Stimulated activated CD8-positive, alpha-beta memory T cell treated with anti-CD3 and anti-CD28 coated beads, Interleukin-7, amount 100 ng/mL, for 48 hours (primary cell): ENCODE results near the gene FOXD1.
"Not testable (repeated sequence)": the region's sequence is repeated elsewhere in the genome, so short reads cannot be mapped to it uniquely, and the experiment has no call there.

Source experiments
- DNase-seq, 2 donors: peaks; one replicate each; pipeline ENCODE4 v3.0.0-alpha.2; 2020; ENCODE audit warnings: low read depth in 1 of 2; ENCODE audit errors: extremely low read depth in 1 of 2

FOXD1 gene

GRCh38 chr5:73418244-73418691 is 30.3 kb downstream of the FOXD1 start:
- DNase-seq: no peak

GRCh38 chr5:73417303-73418034 is 31.1 kb downstream of the FOXD1 start:
- no peak for DNase-seq

GRCh38 chr5:73415617-73416016 is 33.0 kb downstream of the FOXD1 start:
- no peak for DNase-seq

- no peak for DNase-seq
These were observed 33.4 kb downstream of the FOXD1 start for GRCh38 chr5:73415171-73415570.

- no peak for DNase-seq
These were observed 36.0 kb downstream of the FOXD1 start for GRCh38 chr5:73412597-73412988.

- no peak for DNase-seq
These were observed 36.5 kb downstream of the FOXD1 start for GRCh38 chr5:73411936-73412596.

- not testable (repeated sequence) for DNase-seq
These were observed 38.6 kb downstream of the FOXD1 start for GRCh38 chr5:73409927-73410326.

- no peak for DNase-seq
These were observed 42.9 kb downstream of the FOXD1 start for GRCh38 chr5:73405691-73406090.

- no peak for DNase-seq
These were observed 48.8 kb downstream of the FOXD1 start for GRCh38 chr5:73399775-73400174.
